Heart right ventricle (tissue), 16 donors: Measurements from ENCODE around the gene RPS6KA4. TPM values are rescaled to one million over a fixed set of nuclear protein-coding genes. Genes with fewer than 3 reads are reported as not detected.
"Not testable (repeated sequence)": the region's sequence is repeated elsewhere in the genome, so short reads cannot be mapped to it uniquely, and the experiment has no call there.

Experiments
- ATAC-seq, 8 donors: fragments of 200-7000 bp; cut with Tn5 transposase; one replicate each; pipeline ENCODE4 v1.9.1; 2020; ENCODE audit warnings: mild to moderate bottlenecking in 8 of 8, moderate library complexity in 8 of 8, moderate number of reproducible peaks in 1 of 8
- DNase-seq, 2 donors: peaks; one replicate each; pipeline ENCODE4 v3.0.0-alpha.2; 2020
- H3K27ac ChIP-seq, 10 donors: fragments of 200-600 bp; sonication (generic) in 2 of 10; one replicate each; pipeline versions ENCODE4 v1.5.0 to v1.8.0; 2020 to 2022; ENCODE audit warnings: mild to moderate bottlenecking in 3 of 10
- H3K27me3 ChIP-seq, 7 donors: fragments of 200-600 bp; one replicate each; pipeline ENCODE4 v1.8.0; 2021 to 2022; ENCODE audit warnings: mild to moderate bottlenecking in 2 of 7
- H3K36me3 ChIP-seq, 9 donors: fragments of 200-600 bp; sonication (generic) in 1 of 9; one replicate each; pipeline versions ENCODE4 v1.5.0 to v1.8.0; 2020 to 2022; ENCODE audit warnings: mild to moderate bottlenecking in 2 of 9
- H3K4me1 ChIP-seq, 9 donors: fragments of 200-600 bp; sonication (generic) in 1 of 9; one replicate each; pipeline versions ENCODE4 v1.5.0 to v1.8.0; 2020 to 2022; ENCODE audit warnings: mild to moderate bottlenecking in 4 of 9
- H3K4me3 ChIP-seq, 10 donors: fragments of 200-600 bp; sonication (generic) in 2 of 10; one replicate each; pipeline versions ENCODE4 v1.5.0 to v1.8.0; 2020 to 2022; ENCODE audit warnings: mild to moderate bottlenecking in 7 of 10, moderate library complexity in 2 of 10
- H3K9me3 ChIP-seq, 11 donors: fragments of 200-600 bp in 10 of 11; sonication (generic) in 2 of 11; one replicate each; pipeline versions ENCODE4 v1.5.0 to v1.8.0; 2013 to 2022; ENCODE audit warnings: mild to moderate bottlenecking in 2 of 11, control low read depth in 1 of 11, moderate library complexity in 1 of 11
- CTCF ChIP-seq, 9 donors: fragments of 200-600 bp; sonication (generic) in 2 of 9; IDR thresholded peaks; one replicate each; pipeline versions ENCODE4 v1.5.0 to v1.8.0; 2021 to 2022; ENCODE audit warnings: antibody characterized with exemption in 9 of 9, mild to moderate bottlenecking in 5 of 9, moderate library complexity in 1 of 9
- WGBS, 2 donors: extraction: QIAGEN DNeasy Blood & Tissue Kit; methylation state at CpG; one replicate each; pipeline ENCODE4 v1.1.7; 2013; ENCODE audit warnings: inconsistent platforms in 1 of 2; 5-methylcytosine and 5-hydroxymethylcytosine counted together
- intact Hi-C, 10 donors: fragments of 100-400 bp; cut with DNase I; formaldehyde crosslinking; loops; one replicate each; pipeline versions ENCODE4 v1.11.1 to v1.14.2; 2022
- polyA plus RNA-seq, 2 donors: library from polyadenylated mRNA; stranded (reverse); fragments of 200-250 nt; gene quantifications; one replicate each; pipeline ENCODE4 v1.2.3, GENCODE V29; 2013
- total RNA-seq, 10 donors: library from RNA; stranded (reverse); fragmentation: NEBNext Ultra II Directional in 3 of 10; extraction: Animal tissue kit (Norgen Biotek cat#: 25700) in 3 of 10; gene quantifications; one replicate each; pipeline versions ENCODE4 v1.2.1 to v1.2.4, GENCODE V29; 2021 to 2023
- donor health status: Arrhythmogenic right ventricular cardiomyopathy.
- donor health status: ischemic (EF 13 %, LVEDD 7.1; RV severe dilation, severe dysfunction).
- donor health status: healthy with polysubstance abuse.
- donor health status: DM: no; HTN: yes; CAD: no.
- donor health status: DM: no; HTN: no; CAD: no.
- donor health status: ischemic (EF 25% LVEDD 6.9; RV normal size, moderate dysfunction).
- donor health status: ischemic (EF 25% LVEDD 5.7; RV mildly dilated, moderate dysfunction).
- donor health status: healthy.
- donor health status: DM: yes; HTN: yes; CAD: no.
- donor health status: Ischemic cardiomyopathy.
- donor health status: ischemic (EF 35%, LVEDD 5.7; RV mildly dilated, moderate dysfunction).
- donor health status: nonischemic (EF 11% LVEDD 7.7; RV severe dilation, severe dysfunction).
- donor health status: DM: yes; HTN: yes; CAD: no.
- donor health status: PGD.
- donor health status: ischemic (EF 29% LVEDD 5.4; RV normal size, mild dysfunction).
- donor health status: nonischemic (EF 23%, LVEDD 6.1; RV moderate dilation, normal function).

Gene RPS6KA4
- total and polyA plus RNA-seq, 12 donors = 10.7 to 21.9 (median 13.3) TPM

- no peak for DNase-seq
- Histone ChIP-seq H3K4me1 (peaks cover 3 to 14% (median 13%) of the 10 kb centered on the region in 9 donors), H3K27me3 (no peaks in the 10 kb centered on the region), H3K4me3 (no peak overlapping the region), H3K36me3 (peaks cover 0 to 37% (median 4%) of the 10 kb centered on the region in 9 donors), H3K9me3 (no peaks in the 10 kb centered on the region), H3K27ac (no peak overlapping the region)
- 68 to 77% methylated on average over 5 of the region's 5 CpGs for WGBS, 2 donors
- no peak for TF ChIP-seq CTCF (IDR thresholded peaks at IDR 0.05)
- intact Hi-C loops = no loop called here
- no peak for ATAC-seq
Measured at GRCh38 chr11:64323373-64323772, 35.6 kb upstream of the RPS6KA4 start.

- H3K36me3 ChIP-seq = peaks cover 0 to 37% (median 4%) of the 10 kb centered on the region in 9 donors
- H3K9me3 ChIP-seq, ATAC-seq, H3K27ac ChIP-seq, H3K27me3 ChIP-seq, intact Hi-C loops, H3K4me3 ChIP-seq, DNase-seq: not testable (repeated sequence)
- peaks cover under 1 to 14% (median 8%) of the 10 kb centered on the region in 9 donors for H3K4me1 ChIP-seq
- WGBS, 2 donors = 73 to 81% methylated on average over 4 of the region's 4 CpGs
Measured at GRCh38 chr11:64323984-64324383, 35.0 kb upstream of the RPS6KA4 start.

- DNase-seq (no peak), ATAC-seq (no peak)
- WGBS, 2 donors = 89% methylated on average over 11 of the region's 11 CpGs
- Histone ChIP-seq H3K27me3 (no peaks in the 10 kb centered on the region), H3K4me3 (no peak overlapping the region), H3K36me3 (peaks cover 0 to 33% (median 4%) of the 10 kb centered on the region in 9 donors), H3K27ac (no peak overlapping the region), H3K9me3 (no peaks in the 10 kb centered on the region), H3K4me1 (peaks cover 0 to 14% (median 10%) of the 10 kb centered on the region in 9 donors)
- intact Hi-C loops = no loop called here
- no peak for TF ChIP-seq CTCF (IDR thresholded peaks at IDR 0.05)
Measured at GRCh38 chr11:64324692-64325469, 34.1 kb upstream of the RPS6KA4 start.

GRCh38 chr11:64327375-64327774, 31.6 kb upstream of the RPS6KA4 start:
- no peak for ATAC-seq
- Histone ChIP-seq H3K9me3 (no peaks in the 10 kb centered on the region), H3K4me1 (peaks cover 2 to 25% (median 16%) of the 10 kb centered on the region in 9 donors), H3K4me3 (no peak overlapping the region), H3K36me3 (peaks cover 0 to 10% (median 0%) of the 10 kb centered on the region in 9 donors), H3K27ac (no peak overlapping the region), H3K27me3 (no peaks in the 10 kb centered on the region)
- TF ChIP-seq CTCF (IDR thresholded peaks at IDR 0.05) = no peak
- 86 to 90% methylated on average over 2 of the region's 2 CpGs for WGBS, 2 donors
- intact Hi-C loops = no loop called here
- no peak for DNase-seq

- intact Hi-C loops = no loop called here
- Histone ChIP-seq H3K36me3 (peaks cover 0 to 4% (median 0%) of the 10 kb centered on the region in 9 donors), H3K4me1 (peaks cover 2 to 25% (median 16%) of the 10 kb centered on the region in 9 donors), H3K27me3 (no peaks in the 10 kb centered on the region), H3K4me3 (no peak overlapping the region), H3K9me3 (no peaks in the 10 kb centered on the region), H3K27ac (no peak overlapping the region)
- DNase-seq (no peak), ATAC-seq (no peak)
- WGBS, 2 donors = 79 to 86% methylated on average over 3 of the region's 3 CpGs
- no peak for TF ChIP-seq CTCF (IDR thresholded peaks at IDR 0.05)
Measured at GRCh38 chr11:64327993-64328392, 31.0 kb upstream of the RPS6KA4 start.
